ENCODE results near the gene SMG6.
"Not testable (repeated sequence)": the region's sequence is repeated elsewhere in the genome, so short reads cannot be mapped to it uniquely, and the experiment has no call there.

Gene SMG6

GRCh38 chr17:2303204-2304188 lies at the start of gene SMG6, which contains the start of gene SRR:
SMG6 (minus strand) TSS chr17:2303785; CDS start chr17:2303720, 65 bp downstream.
SRR (plus strand) TSS chr17:2303950; CDS start chr17:2315561, 11,611 bp downstream.
- peak; percentile 92 for DNase-seq

- DNase-seq: no peak
These were observed 47.7 kb upstream of the SMG6 start for GRCh38 chr17:2351269-2351668.

GRCh38 chr17:2347805-2348685 lies 44.5 kb upstream of the SMG6 start:
- no peak for DNase-seq

GRCh38 chr17:2346475-2346874 lies 42.9 kb upstream of the SMG6 start:
- DNase-seq: no peak

- no peak for DNase-seq
These were observed 40.9 kb upstream of the SMG6 start for GRCh38 chr17:2344528-2344927.

GRCh38 chr17:2343421-2343820 lies 39.8 kb upstream of the SMG6 start:
- peak; percentile 18 for DNase-seq

GRCh38 chr17:2338315-2338657 lies 34.7 kb upstream of the SMG6 start:
- peak; percentile 1 for DNase-seq

- DNase-seq: peak; percentile 28
These were observed 34.1 kb upstream of the SMG6 start for GRCh38 chr17:2337544-2338314.

GRCh38 chr17:2336852-2337543 lies 33.4 kb upstream of the SMG6 start, which contains the start of gene SGSM2:
SGSM2 (plus strand) TSS chr17:2337501; CDS start chr17:2337689, 188 bp downstream.
- peak; percentile 59 for DNase-seq

GRCh38 chr17:2336215-2336851 lies 32.7 kb upstream of the SMG6 start, which contains the start of gene TSR1:
TSR1 (minus strand) TSS chr17:2336457; CDS start chr17:2336427, 30 bp downstream.
- DNase-seq: peak; percentile 83

GRCh38 chr17:2335726-2336214 lies 32.2 kb upstream of the SMG6 start:
- DNase-seq: no peak

- DNase-seq: no peak
These were observed 27.7 kb upstream of the SMG6 start for GRCh38 chr17:2331303-2331702.

- no peak for DNase-seq
These were observed 20.2 kb upstream of the SMG6 start for GRCh38 chr17:2323629-2324314.

- DNase-seq: no peak
These were observed 17.8 kb upstream of the SMG6 start for GRCh38 chr17:2321399-2321798.

GRCh38 chr17:2319051-2319450 lies 15.5 kb upstream of the SMG6 start:
- no peak for DNase-seq

GRCh38 chr17:2317796-2318195 lies 14.2 kb upstream of the SMG6 start:
- no peak for DNase-seq

- not testable (repeated sequence) for DNase-seq
These were observed 13.3 kb upstream of the SMG6 start for GRCh38 chr17:2316916-2317205.

GRCh38 chr17:2312736-2313135 lies 9.2 kb upstream of the SMG6 start:
- no peak for DNase-seq

- no peak for DNase-seq
These were observed 6.0 kb upstream of the SMG6 start for GRCh38 chr17:2309338-2310154.

GRCh38 chr17:2304931-2305330 lies 1.3 kb upstream of the SMG6 start:
- DNase-seq: no peak
